ENCODE data around the gene NBL1. TPM values are rescaled to one million over a fixed set of nuclear protein-coding genes. Genes with fewer than 3 reads are reported as not detected.

Gene NBL1
- total RNA-seq, 3 donors from 2014 or later: 33.4 to 111 (median 98.6) TPM

- Histone ChIP-seq H3K9me3 (no peaks in the 10 kb centered on the region), H3K27me3 (no peaks in the 10 kb centered on the region), H3K36me3 (no peaks in the 10 kb centered on the region), H3K4me1 (peaks cover 0 to 3% of the 10 kb centered on the region in 2 donors), H3K27ac (no peak overlapping the region), H3K4me3 (no peak overlapping the region)
- DNase-seq (ENCODE audit: low spot score in 2 of 2): no peak
- intact Hi-C loops (cut with DNase I; ENCODE audit: low total_unique reads): no loop called here
- TF ChIP-seq CTCF (IDR thresholded peaks at IDR 0.05): no peak
- TF ChIP-seq POLR2A (IDR thresholded peaks at IDR 0.05): no peak
- TF ChIP-seq POLR2AphosphoS5 (IDR thresholded peaks at IDR 0.05): no peak
Observed at GRCh38 chr1:19599810-19600209, 44.3 kb upstream of the NBL1 start.

- Histone ChIP-seq H3K9me3 (no peaks in the 10 kb centered on the region), H3K27me3 (no peaks in the 10 kb centered on the region), H3K4me3 (no peak overlapping the region), H3K4me1 (peaks cover 0 to 6% of the 10 kb centered on the region in 2 donors), H3K36me3 (no peaks in the 10 kb centered on the region), H3K27ac (no peak overlapping the region)
- no peak for DNase-seq (ENCODE audit: low spot score in 2 of 2)
- TF ChIP-seq CTCF (IDR thresholded peaks at IDR 0.05) (no peak), POLR2AphosphoS5 (IDR thresholded peaks at IDR 0.05) (no peak), POLR2A (IDR thresholded peaks at IDR 0.05) (no peak)
- intact Hi-C loops (cut with DNase I; ENCODE audit: low total_unique reads): no loop called here
Observed at GRCh38 chr1:19602486-19602885, 41.6 kb upstream of the NBL1 start.

GRCh38 chr1:19605967-19606366, 38.1 kb upstream of the NBL1 start:
- H3K9me3 ChIP-seq: no peaks in the 10 kb centered on the region
- no peaks in the 10 kb centered on the region for H3K36me3 ChIP-seq
- DNase-seq (ENCODE audit: low spot score in 2 of 2): no peak
- H3K4me3 ChIP-seq: no peak overlapping the region
- intact Hi-C loops (cut with DNase I; ENCODE audit: low total_unique reads): no loop called here
- peaks cover 0 to 6% of the 10 kb centered on the region in 2 donors for H3K4me1 ChIP-seq
- H3K27me3 ChIP-seq: no peaks in the 10 kb centered on the region
- peak overlapping the region in 1 of 2 donors; percentile 20 for H3K27ac ChIP-seq
- TF ChIP-seq POLR2AphosphoS5 (IDR thresholded peaks at IDR 0.05) (no peak), CTCF (IDR thresholded peaks at IDR 0.05) (no peak), POLR2A (IDR thresholded peaks at IDR 0.05) (no peak)

GRCh38 chr1:19606817-19607642, 37.1 kb upstream of the NBL1 start:
- H3K27me3 ChIP-seq: no peaks in the 10 kb centered on the region
- DNase-seq (ENCODE audit: low spot score in 2 of 2): no peak
- no peaks in the 10 kb centered on the region for H3K9me3 ChIP-seq
- no peaks in the 10 kb centered on the region for H3K36me3 ChIP-seq
- H3K27ac ChIP-seq: peak overlapping the region; percentile 35 to 50
- intact Hi-C loops (cut with DNase I; ENCODE audit: low total_unique reads): no loop called here
- H3K4me3 ChIP-seq: no peak overlapping the region
- peaks cover 0 to 6% of the 10 kb centered on the region in 2 donors for H3K4me1 ChIP-seq
- no peak for TF ChIP-seq CTCF (IDR thresholded peaks at IDR 0.05)
- TF ChIP-seq POLR2AphosphoS5 (IDR thresholded peaks at IDR 0.05): no peak
- TF ChIP-seq POLR2A (IDR thresholded peaks at IDR 0.05): no peak

GRCh38 chr1:19608232-19608631, 35.9 kb upstream of the NBL1 start:
- H3K9me3 ChIP-seq: no peaks in the 10 kb centered on the region
- no peak overlapping the region for H3K4me3 ChIP-seq
- H3K27me3 ChIP-seq: no peaks in the 10 kb centered on the region
- intact Hi-C loops (cut with DNase I; ENCODE audit: low total_unique reads): no loop called here
- no peak overlapping the region for H3K27ac ChIP-seq
- no peaks in the 10 kb centered on the region for H3K36me3 ChIP-seq
- no peak for DNase-seq (ENCODE audit: low spot score in 2 of 2)
- TF ChIP-seq POLR2A (IDR thresholded peaks at IDR 0.05) (no peak), POLR2AphosphoS5 (IDR thresholded peaks at IDR 0.05) (no peak), CTCF (IDR thresholded peaks at IDR 0.05) (no peak)
- peaks cover 0 to 6% of the 10 kb centered on the region in 2 donors for H3K4me1 ChIP-seq
